BLaER1 (cell line): Measurements from ENCODE around the gene ARHGAP27.
A peak's percentile ranks its signal among the peaks of the same experiment; 100 is the strongest.
"Not testable (repeated sequence)": the region's sequence is repeated elsewhere in the genome, so short reads cannot be mapped to it uniquely, and the experiment has no call there.

Source experiments
- H3K27ac ChIP-seq: shearing (Covaris generic); formaldehyde crosslinking; 2 replicates; pipeline ENCODE4 v1.8.1; 2022
- H3K27me3 ChIP-seq: shearing (Covaris generic); formaldehyde crosslinking; 2 replicates; pipeline ENCODE4 v1.8.1; 2022
- H3K36me3 ChIP-seq: shearing (Covaris generic); formaldehyde crosslinking; 2 replicates; pipeline ENCODE4 v1.8.1; 2022
- H3K4me1 ChIP-seq: shearing (Covaris generic); formaldehyde crosslinking; 2 replicates; pipeline ENCODE4 v1.8.1; 2022
- H3K4me2 ChIP-seq: shearing (Covaris generic); formaldehyde crosslinking; 2 replicates; pipeline ENCODE4 v1.8.1; 2022
- H3K4me3 ChIP-seq: shearing (Covaris generic); formaldehyde crosslinking; 2 replicates; pipeline ENCODE4 v1.8.1; 2022
- H3K9ac ChIP-seq: shearing (Covaris generic); formaldehyde crosslinking; 2 replicates; pipeline ENCODE4 v1.8.1; 2022
- H3K9me3 ChIP-seq: shearing (Covaris generic); formaldehyde crosslinking; 2 replicates; pipeline ENCODE4 v1.8.1; 2022
- H4K20me1 ChIP-seq: shearing (Covaris generic); formaldehyde crosslinking; 2 replicates; pipeline ENCODE4 v1.8.1; 2022
- Cebpa-rat ChIP-seq: shearing (Covaris generic); IDR thresholded peaks from 2 replicates; pipeline ENCODE4 v1.8.1; 2022

The ARHGAP27 gene, protein sequence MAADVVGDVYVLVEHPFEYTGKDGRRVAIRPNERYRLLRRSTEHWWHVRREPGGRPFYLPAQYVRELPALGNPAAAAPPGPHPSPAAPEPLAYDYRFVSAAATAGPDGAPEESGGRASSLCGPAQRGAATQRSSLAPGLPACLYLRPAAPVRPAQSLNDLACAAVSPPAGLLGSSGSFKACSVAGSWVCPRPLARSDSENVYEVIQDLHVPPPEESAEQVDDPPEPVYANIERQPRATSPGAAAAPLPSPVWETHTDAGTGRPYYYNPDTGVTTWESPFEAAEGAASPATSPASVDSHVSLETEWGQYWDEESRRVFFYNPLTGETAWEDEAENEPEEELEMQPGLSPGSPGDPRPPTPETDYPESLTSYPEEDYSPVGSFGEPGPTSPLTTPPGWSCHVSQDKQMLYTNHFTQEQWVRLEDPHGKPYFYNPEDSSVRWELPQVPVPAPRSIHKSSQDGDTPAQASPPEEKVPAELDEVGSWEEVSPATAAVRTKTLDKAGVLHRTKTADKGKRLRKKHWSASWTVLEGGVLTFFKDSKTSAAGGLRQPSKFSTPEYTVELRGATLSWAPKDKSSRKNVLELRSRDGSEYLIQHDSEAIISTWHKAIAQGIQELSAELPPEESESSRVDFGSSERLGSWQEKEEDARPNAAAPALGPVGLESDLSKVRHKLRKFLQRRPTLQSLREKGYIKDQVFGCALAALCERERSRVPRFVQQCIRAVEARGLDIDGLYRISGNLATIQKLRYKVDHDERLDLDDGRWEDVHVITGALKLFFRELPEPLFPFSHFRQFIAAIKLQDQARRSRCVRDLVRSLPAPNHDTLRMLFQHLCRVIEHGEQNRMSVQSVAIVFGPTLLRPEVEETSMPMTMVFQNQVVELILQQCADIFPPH

DNA sequence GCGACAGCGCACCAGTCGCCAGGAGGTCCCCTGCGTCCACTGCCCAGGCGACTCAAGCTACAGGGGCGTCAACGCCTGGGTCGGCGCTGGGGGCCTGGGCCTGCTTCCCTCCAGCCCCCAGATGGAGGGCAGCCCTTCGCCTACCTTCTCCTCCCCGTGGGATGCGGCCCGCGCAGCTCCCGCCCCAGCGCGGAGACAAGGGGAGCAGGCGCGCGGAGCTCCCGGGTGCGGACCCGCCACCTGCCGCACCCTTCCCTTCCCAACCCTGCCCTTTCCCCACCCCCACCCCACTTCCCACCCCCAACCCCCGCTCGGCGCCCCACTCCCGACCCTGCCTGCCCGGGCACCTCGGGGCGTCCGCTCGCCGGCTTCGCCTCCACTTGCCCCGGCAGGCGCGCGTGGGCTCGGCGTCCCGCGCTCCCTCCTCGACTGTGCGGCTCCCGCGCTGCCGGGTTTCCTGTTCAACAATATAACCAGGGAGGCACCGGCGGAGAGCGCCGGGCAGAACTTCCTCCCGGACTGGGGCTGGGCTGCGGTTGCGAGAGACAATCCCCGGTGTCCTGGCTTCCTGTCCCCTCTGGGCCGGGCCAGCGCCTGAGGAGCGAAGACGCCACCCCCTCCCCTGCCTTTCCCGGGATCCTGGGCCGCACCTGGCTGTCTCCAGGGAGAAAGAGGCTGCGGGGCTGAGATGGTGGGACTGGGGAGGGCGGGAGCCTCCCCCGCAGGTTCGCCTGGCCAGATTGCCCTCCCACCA, at the start of gene ARHGAP27:
ARHGAP27 (minus strand) TSS at position 466 of the 754 bp plus-strand sequence. CDS start 2,591 bp downstream, outside the sequence.
- TF ChIP-seq Cebpa-rat: no peak
- H3K27me3 ChIP-seq: no peaks in the 10 kb centered on the region
- peak within 1 kb of the TSS; percentile 100 for H3K4me2 ChIP-seq
- H3K27ac ChIP-seq: peak within 1 kb of the TSS; percentile 63
- peak within 1 kb of the TSS; percentile 76 for H3K9ac ChIP-seq
- peak within 1 kb of the TSS; percentile 70 for H3K4me3 ChIP-seq
- H3K4me1 ChIP-seq: peaks cover 99% of the 10 kb centered on the region
- peaks cover 16% of the 10 kb centered on the region; the same call in 1 of the 2 replicates for H3K36me3 ChIP-seq
- no peaks in the 10 kb centered on the region for H3K9me3 ChIP-seq
- peaks cover 35% of the 10 kb centered on the region for H4K20me1 ChIP-seq

DNA sequence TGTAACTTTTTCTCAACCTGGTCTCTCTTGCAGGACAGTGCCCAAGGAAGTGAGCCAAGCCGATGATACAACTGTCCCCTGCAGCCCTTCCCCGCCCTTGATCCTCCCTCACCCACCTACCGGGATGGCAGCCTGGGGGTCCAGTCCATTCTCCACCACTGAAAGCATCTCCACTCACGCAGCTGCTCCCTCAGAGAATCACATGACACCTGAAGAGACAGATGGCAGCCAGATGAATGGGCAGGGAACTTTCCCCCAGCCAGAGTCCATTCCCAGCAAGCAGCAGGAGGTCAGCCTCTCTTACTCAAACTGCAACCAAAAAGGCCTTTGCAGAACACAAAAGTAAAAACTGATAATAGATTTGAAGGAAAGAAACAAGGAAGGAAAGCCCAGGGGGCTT, 49.6 kb upstream of the ARHGAP27 start:
- H3K27me3 ChIP-seq, H3K9ac ChIP-seq, H4K20me1 ChIP-seq, H3K4me3 ChIP-seq, H3K9me3 ChIP-seq: not testable (repeated sequence)
- peaks cover 13% of the 10 kb centered on the region for H3K36me3 ChIP-seq
- H3K27ac ChIP-seq: 0 out of 2 replicates have a peak overlapping the region, but pooled peaks have one; percentile 26
- H3K4me2 ChIP-seq: peak overlapping the region; percentile 64; the same call in 1 of the 2 replicates
- peaks cover 49% of the 10 kb centered on the region for H3K4me1 ChIP-seq

DNA sequence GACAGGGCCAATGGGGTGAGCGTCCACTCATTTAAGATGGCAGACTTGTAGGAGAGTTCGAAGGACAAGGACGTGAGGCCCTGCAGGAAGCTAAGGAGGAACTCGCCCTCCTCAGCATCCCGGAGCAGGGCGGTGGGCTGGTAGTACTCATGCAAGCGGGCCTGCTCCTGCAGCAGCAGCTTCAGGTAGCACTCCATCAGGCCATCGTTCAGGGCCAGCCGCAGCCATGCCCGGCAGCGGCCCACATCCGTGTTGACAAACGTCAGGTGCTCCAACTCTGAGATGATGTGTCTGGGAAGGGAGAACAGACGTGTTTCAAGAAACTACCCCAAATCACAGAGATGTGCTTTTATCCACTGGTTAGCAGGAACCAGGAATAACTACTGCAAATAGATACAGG, 42.8 kb upstream of the ARHGAP27 start:
- not testable (repeated sequence) for H3K27me3 ChIP-seq, H3K27ac ChIP-seq, H3K4me3 ChIP-seq, H3K4me2 ChIP-seq, H3K9me3 ChIP-seq, H4K20me1 ChIP-seq, H3K9ac ChIP-seq
- Histone ChIP-seq H3K4me1 (peaks cover 21% of the 10 kb centered on the region), H3K36me3 (peaks cover 44% of the 10 kb centered on the region)

DNA sequence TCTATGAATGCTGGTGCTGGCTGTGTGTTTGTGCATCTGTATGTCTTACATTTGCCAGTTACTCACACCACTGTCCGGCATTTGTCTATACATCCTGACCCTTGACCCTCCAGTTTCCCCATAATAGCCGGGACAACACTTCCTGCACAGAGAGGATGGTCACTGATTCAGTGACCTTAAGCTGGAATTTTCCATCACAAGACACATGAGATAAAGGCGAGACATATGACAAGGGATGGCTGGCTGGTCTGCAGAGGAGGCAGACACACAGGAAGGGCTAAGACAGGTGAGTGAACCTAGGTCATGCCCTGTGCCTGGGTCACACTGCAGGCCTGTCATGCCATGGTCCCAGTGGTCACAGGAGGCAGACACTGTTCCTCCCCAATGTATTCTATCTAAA, 39.6 kb upstream of the ARHGAP27 start:
- not testable (repeated sequence) for H3K4me2 ChIP-seq, H3K27me3 ChIP-seq, H3K9ac ChIP-seq, H3K4me3 ChIP-seq, H3K9me3 ChIP-seq, H3K27ac ChIP-seq, H4K20me1 ChIP-seq
- H3K36me3 ChIP-seq: peaks cover 53% of the 10 kb centered on the region
- peaks cover 21% of the 10 kb centered on the region for H3K4me1 ChIP-seq

DNA sequence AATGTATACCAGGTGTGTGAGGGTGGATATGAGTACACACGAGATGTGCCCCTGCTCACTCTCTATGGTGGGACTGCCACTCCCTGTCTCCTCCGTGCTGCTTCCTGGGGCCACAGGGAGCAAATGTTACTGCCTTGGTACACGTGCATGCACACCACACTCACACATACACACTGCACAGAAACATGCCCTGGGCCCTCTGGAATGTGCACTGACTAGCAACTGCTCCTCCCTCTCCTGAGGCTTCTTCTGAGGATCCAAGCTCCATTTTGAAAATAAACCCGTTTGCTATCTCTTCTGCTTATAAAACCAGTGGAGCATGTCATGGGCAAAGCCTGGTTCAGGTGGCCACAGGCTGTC, 36.5 kb upstream of the ARHGAP27 start:
- H3K4me2 ChIP-seq, H3K27ac ChIP-seq, H3K4me3 ChIP-seq, H3K27me3 ChIP-seq, H3K9ac ChIP-seq, H4K20me1 ChIP-seq, H3K9me3 ChIP-seq: not testable (repeated sequence)
- Histone ChIP-seq H3K4me1 (peaks cover 23% of the 10 kb centered on the region), H3K36me3 (peaks cover 34% of the 10 kb centered on the region)

DNA sequence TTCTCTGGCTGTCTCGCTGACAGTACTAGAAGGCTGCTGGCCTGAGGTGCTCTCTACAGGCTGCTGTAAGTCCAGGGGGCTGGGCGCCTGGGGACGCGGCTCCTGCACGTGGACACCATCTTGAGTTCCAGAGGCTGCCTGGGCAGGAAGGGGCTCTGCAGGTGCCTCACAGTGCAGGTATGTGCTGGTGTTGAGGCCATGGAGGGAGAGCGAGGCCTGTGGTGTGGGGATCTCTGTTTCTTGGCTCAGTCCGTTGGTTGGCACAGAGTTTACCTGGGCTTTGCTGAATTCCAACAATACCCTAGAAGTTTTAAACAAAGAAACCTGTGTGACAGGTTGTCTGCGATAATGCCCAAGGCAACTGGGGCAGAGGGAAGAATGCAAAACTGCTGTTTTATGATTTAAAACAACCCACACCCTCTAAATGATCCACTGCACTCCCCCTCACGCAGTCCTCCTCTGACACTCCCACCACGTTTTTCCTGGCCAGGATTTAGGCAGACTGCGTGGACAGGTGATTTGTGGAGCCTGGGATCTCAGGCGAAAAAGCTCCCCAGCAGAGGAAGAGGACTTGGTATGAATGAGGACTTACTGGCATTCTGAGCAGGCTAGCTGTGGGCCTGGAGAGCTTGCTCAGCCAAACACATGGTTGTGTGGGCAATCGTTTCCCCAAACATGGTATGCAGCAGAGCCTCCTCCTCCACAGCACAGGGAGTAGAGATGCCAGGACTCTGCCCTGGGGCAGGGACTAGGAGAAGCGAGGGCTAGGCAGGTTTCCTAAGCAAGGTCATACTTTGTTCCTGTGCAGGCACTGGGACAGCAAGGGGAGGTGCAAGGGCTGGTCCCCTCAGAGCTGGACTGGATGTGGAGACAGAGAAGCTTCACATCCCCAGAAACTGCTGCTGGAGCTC, 35.9 kb upstream of the ARHGAP27 start:
- Histone ChIP-seq H3K36me3 (peaks cover 34% of the 10 kb centered on the region), H3K4me1 (peaks cover 30% of the 10 kb centered on the region)
- not testable (repeated sequence) for H3K9ac ChIP-seq, H3K27me3 ChIP-seq, H4K20me1 ChIP-seq, H3K4me2 ChIP-seq, H3K9me3 ChIP-seq, H3K4me3 ChIP-seq, H3K27ac ChIP-seq

DNA sequence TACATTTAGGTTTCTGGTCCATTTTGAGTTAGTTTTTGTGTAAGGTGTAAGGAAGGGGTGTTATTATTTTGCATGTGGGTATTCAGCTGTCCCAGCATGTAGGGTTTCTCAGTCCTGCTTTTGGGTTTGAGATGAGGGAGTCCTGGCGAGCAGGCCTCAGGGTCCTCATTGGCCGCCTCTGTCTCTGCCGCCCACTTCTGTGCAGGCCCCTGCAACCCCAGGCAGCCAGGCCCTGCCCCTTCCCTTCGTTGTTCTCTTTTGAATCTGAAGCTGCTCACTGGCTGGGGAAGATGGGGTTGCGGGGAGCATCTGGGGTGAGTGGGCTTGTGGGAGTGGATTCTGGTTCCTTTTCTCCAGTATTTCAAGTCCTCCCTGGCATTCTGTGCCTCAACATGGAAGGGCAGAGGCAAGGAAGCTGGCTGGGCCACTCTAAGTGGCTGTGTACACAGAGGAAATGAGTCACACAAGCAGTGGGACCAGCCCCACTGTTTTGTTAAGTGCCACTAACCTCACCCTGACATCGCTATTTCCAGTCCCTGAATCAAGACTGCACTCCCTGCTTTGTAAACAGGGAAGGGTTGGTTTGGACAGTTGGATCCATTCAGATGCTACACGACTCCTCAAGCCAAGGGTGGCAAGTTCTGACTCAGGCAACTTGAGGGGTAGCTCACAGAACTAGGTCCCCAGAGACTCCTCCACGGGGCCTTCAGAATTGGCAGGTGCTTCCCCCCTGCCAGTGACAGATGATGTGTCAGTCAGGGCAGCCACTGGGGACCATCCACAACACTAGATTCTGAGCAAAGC, 29.1 kb upstream of the ARHGAP27 start:
- peak overlapping the region; percentile 87 for H3K27ac ChIP-seq

DNA sequence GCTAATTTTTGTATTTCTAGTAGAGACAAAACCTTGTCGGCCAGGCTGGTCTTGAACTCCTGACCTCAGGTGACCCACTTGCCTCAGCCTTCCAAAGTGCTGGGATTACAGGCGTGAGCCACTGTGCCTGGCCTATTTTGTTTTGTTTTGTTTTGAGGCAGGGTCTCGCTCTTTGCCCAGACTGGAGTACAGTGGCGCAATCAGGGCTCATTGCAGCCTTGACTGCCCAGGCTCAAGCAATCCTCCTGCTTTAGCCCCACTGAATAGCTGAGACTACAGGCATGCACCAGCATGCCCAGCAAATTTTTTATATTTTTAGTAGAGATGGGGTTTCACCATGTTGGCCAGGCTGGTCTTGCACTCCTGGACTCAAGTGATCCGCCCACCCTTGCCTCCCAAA, 27.8 kb upstream of the ARHGAP27 start:
- Histone ChIP-seq H3K9ac (peak overlapping the region; percentile 69; the same call in 1 of the 2 replicates), H3K4me1 (peaks cover 84% of the 10 kb centered on the region), H3K4me2 (peak overlapping the region; percentile 73), H3K27ac (peak overlapping the region; percentile 87)
- not testable (repeated sequence) for H4K20me1 ChIP-seq, H3K36me3 ChIP-seq, H3K9me3 ChIP-seq, H3K4me3 ChIP-seq, H3K27me3 ChIP-seq

More for the DNA sequence above, 29.1 kb upstream of the ARHGAP27 start:
- not testable (repeated sequence) for H3K36me3 ChIP-seq, H3K4me3 ChIP-seq, H3K27me3 ChIP-seq, H4K20me1 ChIP-seq, H3K9me3 ChIP-seq
- Histone ChIP-seq H3K4me2 (peak overlapping the region; percentile 73), H3K4me1 (peaks cover 70% of the 10 kb centered on the region), H3K9ac (peak overlapping the region; percentile 69; the same call in 1 of the 2 replicates)

DNA sequence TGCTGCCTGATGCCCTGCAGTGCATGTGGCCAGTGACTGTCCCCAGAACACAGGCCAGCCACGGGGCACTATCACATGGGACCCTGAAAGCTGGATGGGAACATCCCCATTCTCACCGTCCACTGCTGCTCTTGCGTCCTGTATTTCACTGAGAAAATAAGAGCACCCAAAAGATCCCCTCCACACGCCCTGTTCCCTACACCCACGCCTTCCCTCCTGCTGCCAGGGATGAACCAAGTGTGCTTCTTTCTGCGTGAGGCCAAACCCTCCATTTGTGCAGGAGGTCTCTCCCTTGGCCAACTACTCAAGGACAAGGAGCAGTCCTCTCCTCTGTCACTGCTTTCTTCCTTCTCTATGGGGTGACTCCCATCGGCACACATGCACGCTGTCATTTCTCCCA, 21.7 kb upstream of the ARHGAP27 start:
- H3K4me3 ChIP-seq, H3K27me3 ChIP-seq, H3K27ac ChIP-seq, H3K9me3 ChIP-seq, H3K36me3 ChIP-seq, H3K9ac ChIP-seq: not testable (repeated sequence)
- peak overlapping the region; percentile 77 for H3K4me2 ChIP-seq
- H3K4me1 ChIP-seq: peaks cover 85% of the 10 kb centered on the region
- H4K20me1 ChIP-seq: peaks cover 12% of the 10 kb centered on the region; the same call in 1 of the 2 replicates

DNA sequence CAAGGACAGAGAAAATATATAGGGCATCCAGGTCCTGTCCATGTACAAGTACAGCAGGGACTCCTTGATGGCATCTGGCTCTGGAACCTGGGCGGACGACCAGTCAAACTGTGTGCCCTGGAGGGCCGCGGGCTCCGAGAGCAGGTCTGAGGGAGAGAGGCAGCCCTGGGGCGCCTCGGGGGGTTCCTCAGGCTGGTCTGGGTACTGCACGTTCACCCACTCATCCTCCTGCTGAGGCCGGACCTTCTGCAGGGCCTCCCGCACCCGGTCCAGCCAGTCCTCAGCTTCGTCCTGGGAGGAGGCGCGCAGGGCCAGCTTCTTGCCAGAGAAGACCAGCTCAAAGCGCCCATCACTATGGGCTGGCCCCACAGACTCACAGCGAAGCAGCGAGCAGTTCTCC, 21.1 kb upstream of the ARHGAP27 start:
- not testable (repeated sequence) for H3K27me3 ChIP-seq, H3K4me3 ChIP-seq, H3K36me3 ChIP-seq, H3K9ac ChIP-seq, H3K9me3 ChIP-seq
- Histone ChIP-seq H3K4me1 (peaks cover 85% of the 10 kb centered on the region), H4K20me1 (peaks cover 12% of the 10 kb centered on the region; the same call in 1 of the 2 replicates), H3K27ac (0 out of 2 replicates have a peak overlapping the region, but pooled peaks have one; percentile 30), H3K4me2 (peak overlapping the region; percentile 77)

DNA sequence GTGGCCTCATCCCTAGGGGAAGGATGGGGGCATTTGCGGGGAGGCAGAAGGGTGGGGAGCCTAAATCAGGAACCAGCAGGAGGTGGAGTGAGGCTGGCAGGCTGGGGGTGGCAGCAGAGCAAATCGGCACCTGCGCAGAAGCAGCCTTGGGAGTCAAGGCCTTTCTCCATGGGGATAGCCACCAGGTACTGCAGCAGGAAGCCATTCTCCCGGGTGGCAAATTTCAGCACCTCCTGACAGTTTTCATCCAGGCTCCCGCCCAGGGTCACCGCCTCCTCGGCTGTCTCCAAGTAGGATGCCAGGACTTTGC, 20.5 kb upstream of the ARHGAP27 start:
- peak overlapping the region; percentile 53; the same call in 1 of the 2 replicates for H3K9ac ChIP-seq
- H3K4me3 ChIP-seq: peak overlapping the region; percentile 48
- H3K36me3 ChIP-seq, H3K9me3 ChIP-seq, H3K27me3 ChIP-seq: not testable (repeated sequence)
- H4K20me1 ChIP-seq: peaks cover 12% of the 10 kb centered on the region; the same call in 1 of the 2 replicates
- peak overlapping the region; percentile 77 for H3K4me2 ChIP-seq
- H3K4me1 ChIP-seq: peaks cover 85% of the 10 kb centered on the region
- peak overlapping the region; percentile 72 for H3K27ac ChIP-seq
